Osteoblast (primary cell): ENCODE results near the gene ZMIZ1. TPM values are rescaled to one million over a fixed set of nuclear protein-coding genes. Genes with fewer than 3 reads are reported as not detected.

Experiments
- DNase-seq: peaks from one replicate; pipeline ENCODE4 v3.0.0; 2011; ENCODE audit warnings: low spot score, mixed read lengths; ENCODE audit not compliant: insufficient read length; ENCODE audit errors: missing footprints
- H2AFZ ChIP-seq: 2 replicates; pipeline ENCODE4 v1.6.0; 2011; ENCODE audit warnings: mild to moderate bottlenecking, low read length
- H3K27ac ChIP-seq: 2 replicates; pipeline ENCODE4 v1.5.1; 2011; ENCODE audit warnings: mild to moderate bottlenecking, low read depth, low read length, moderate library complexity
- H3K27me3 ChIP-seq: 2 replicates; pipeline ENCODE4 v1.6.0; 2012; ENCODE audit warnings: mild to moderate bottlenecking, control low read depth, inconsistent platforms, low read length, moderate library complexity; ENCODE audit not compliant: insufficient read depth
- H3K36me3 ChIP-seq: 2 replicates; pipeline ENCODE4 v1.5.1; 2011; ENCODE audit warnings: mild to moderate bottlenecking, low read length, control low read depth, moderate library complexity; ENCODE audit not compliant: insufficient read depth
- H3K4me1 ChIP-seq: 2 replicates; pipeline ENCODE4 v1.5.1; 2011; ENCODE audit warnings: mild to moderate bottlenecking, low read length, control low read depth, moderate library complexity; ENCODE audit not compliant: insufficient read depth
- H3K4me2 ChIP-seq: 2 replicates; pipeline ENCODE4 v1.6.0; 2011; ENCODE audit warnings: mild to moderate bottlenecking, low read length; ENCODE audit not compliant: insufficient read depth
- H3K4me3 ChIP-seq: fragments of 200-600 bp; sonication (generic); 3 replicates; pipeline ENCODE4 v1.5.1; 2012; ENCODE audit warnings: mild to moderate bottlenecking, low read length, inconsistent platforms; ENCODE audit not compliant: insufficient read depth
- H3K79me2 ChIP-seq: 2 replicates; pipeline ENCODE4 v1.6.0; 2012; ENCODE audit warnings: mild to moderate bottlenecking, low read length, control low read depth, inconsistent platforms; ENCODE audit not compliant: insufficient read depth
- H3K9me3 ChIP-seq: 2 replicates; pipeline ENCODE4 v1.5.1; 2011; ENCODE audit warnings: low read depth, low read length, control low read depth
- H4K20me1 ChIP-seq: 2 replicates; pipeline ENCODE4 v1.6.0; 2012; ENCODE audit warnings: mild to moderate bottlenecking, low read length, control low read depth; ENCODE audit not compliant: insufficient read depth
- total RNA-seq: library from RNA; depleted of rRNA; stranded (reverse); fragments of >200 nt; gene quantifications from 2 replicates; pipeline ENCODE4 v1.2.3, GENCODE V29; 2012
- TF ChIP-seq, protein P1 (sequence below): IDR thresholded peaks from 2 replicates; pipeline ENCODE4 v1.5.1; 2011; ENCODE audit warnings: mild to moderate bottlenecking, low read depth, low read length, moderate library complexity; ENCODE audit errors: extremely low read depth

Gene ZMIZ1
- total RNA-seq, 1 donor: 40.9 TPM

DNA sequence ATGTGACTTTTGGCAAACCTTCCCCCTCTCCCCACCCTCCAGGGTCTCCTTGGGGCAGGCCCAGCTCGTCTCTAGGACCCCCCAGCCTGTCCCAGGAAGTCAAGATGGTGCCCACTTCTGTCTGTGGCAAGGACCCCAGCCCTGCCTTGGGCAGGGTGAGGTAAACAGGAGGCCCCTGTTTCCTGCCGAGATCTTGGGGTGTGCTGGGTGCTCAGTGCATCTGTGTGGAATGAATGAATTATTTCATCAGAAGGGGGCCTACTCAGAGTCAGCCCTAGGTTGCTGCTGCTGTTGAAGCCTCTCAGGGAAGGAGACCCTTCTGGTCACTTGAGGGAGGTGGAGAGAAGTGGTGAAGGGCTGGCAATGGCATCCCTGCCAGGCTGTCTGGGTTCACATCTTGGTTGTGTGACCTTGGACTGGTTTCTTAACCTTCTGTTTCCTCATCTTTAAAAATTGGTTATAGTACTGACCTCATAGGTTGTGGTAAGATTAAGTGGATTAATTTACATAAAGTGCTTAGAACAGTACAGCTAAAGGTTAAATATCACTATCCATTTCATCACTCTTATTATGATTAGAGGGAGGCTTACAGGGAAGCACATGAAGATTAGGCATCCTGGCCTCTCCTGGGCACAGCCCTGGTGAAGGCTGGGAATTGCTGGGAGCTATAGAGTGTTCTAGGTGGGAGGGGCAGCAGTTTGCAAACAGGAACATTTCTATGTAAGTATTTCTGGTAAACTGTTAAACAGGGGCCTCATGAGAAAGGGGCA, 67.7 kb downstream of the ZMIZ1 start:
- H3K36me3 ChIP-seq: peaks cover 39% of the 10 kb centered on the region

DNA sequence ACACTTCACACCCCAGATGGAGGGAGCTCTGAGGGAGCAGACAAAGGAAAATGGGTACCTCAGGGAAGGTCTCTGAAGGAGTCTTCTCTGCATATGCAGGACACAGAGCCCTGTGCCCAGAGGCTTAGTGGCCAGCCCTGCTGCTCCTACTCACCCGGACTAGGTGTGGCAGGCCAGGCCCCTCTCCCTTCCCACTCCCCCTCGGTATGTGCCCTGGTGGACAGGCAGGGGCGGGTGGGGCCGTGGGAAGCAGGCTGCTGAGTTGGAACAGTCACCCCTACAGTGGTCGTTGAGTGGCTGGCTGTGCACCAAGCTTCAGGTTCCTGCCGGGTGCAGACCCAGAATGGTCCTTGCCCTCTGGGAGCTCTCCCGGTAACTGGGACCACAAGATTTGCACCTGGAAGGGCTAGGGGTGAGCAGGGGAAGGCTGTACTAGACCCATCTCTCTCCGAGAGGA, 68.6 kb downstream of the ZMIZ1 start:
- peaks cover 16% of the 10 kb centered on the region for H4K20me1 ChIP-seq
- no peaks in the 10 kb centered on the region for H3K9me3 ChIP-seq
- H2AFZ ChIP-seq: no peak overlapping the region
- no peak for DNase-seq
- H3K79me2 ChIP-seq: peaks cover 86% of the 10 kb centered on the region
- TF ChIP-seq, protein P1, sequence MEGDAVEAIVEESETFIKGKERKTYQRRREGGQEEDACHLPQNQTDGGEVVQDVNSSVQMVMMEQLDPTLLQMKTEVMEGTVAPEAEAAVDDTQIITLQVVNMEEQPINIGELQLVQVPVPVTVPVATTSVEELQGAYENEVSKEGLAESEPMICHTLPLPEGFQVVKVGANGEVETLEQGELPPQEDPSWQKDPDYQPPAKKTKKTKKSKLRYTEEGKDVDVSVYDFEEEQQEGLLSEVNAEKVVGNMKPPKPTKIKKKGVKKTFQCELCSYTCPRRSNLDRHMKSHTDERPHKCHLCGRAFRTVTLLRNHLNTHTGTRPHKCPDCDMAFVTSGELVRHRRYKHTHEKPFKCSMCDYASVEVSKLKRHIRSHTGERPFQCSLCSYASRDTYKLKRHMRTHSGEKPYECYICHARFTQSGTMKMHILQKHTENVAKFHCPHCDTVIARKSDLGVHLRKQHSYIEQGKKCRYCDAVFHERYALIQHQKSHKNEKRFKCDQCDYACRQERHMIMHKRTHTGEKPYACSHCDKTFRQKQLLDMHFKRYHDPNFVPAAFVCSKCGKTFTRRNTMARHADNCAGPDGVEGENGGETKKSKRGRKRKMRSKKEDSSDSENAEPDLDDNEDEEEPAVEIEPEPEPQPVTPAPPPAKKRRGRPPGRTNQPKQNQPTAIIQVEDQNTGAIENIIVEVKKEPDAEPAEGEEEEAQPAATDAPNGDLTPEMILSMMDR: no peak
- H3K4me3 ChIP-seq: no peak overlapping the region
- H3K27me3 ChIP-seq: no peaks in the 10 kb centered on the region
- peaks cover 30% of the 10 kb centered on the region for H3K36me3 ChIP-seq
- peak overlapping the region; percentile 12 for H3K4me2 ChIP-seq
- peaks cover 64% of the 10 kb centered on the region for H3K4me1 ChIP-seq
- peak overlapping the region; percentile 96 for H3K27ac ChIP-seq

More for the DNA sequence above, 67.7 kb downstream of the ZMIZ1 start:
- Histone ChIP-seq H3K4me2 (no peak overlapping the region), H3K4me3 (no peak overlapping the region), H3K79me2 (peaks cover 91% of the 10 kb centered on the region), H3K27ac (peak overlapping the region; percentile 96), H3K4me1 (peaks cover 55% of the 10 kb centered on the region), H3K27me3 (no peaks in the 10 kb centered on the region), H3K9me3 (no peaks in the 10 kb centered on the region), H4K20me1 (peaks cover 14% of the 10 kb centered on the region), H2AFZ (no peak overlapping the region)
- TF ChIP-seq, protein P1: no peak
- DNase-seq: no peak

DNA sequence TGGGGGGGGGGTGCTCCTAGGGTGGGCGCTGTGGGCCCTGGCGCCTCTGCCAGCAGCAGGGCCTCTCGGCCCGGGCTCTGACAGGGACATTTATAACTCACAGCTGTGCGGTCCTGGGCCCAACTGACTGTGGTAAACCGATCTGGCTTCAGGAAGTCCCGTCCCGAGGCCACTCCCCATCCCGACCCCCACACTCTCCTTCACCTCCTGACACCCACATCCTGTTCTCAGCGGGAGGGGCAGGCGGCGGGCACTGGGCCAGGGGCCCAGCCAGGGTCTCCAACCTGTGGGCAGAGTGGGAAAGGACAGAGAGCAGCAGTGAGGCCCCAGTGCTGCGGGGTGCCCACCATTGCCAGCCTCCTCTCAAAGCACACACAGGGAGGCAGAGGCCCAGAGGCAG, 69.1 kb downstream of the ZMIZ1 start:
- H3K27ac ChIP-seq: peak overlapping the region; percentile 96
- H3K4me3 ChIP-seq: no peak overlapping the region
- H4K20me1 ChIP-seq: peaks cover 16% of the 10 kb centered on the region
- peaks cover 86% of the 10 kb centered on the region for H3K79me2 ChIP-seq
- TF ChIP-seq, protein P1: no peak
- H2AFZ ChIP-seq: no peak overlapping the region
- no peak for DNase-seq
- H3K4me2 ChIP-seq: no peak overlapping the region
- H3K36me3 ChIP-seq: peaks cover 35% of the 10 kb centered on the region
- H3K9me3 ChIP-seq: no peaks in the 10 kb centered on the region
- H3K27me3 ChIP-seq: no peaks in the 10 kb centered on the region
- H3K4me1 ChIP-seq: peaks cover 65% of the 10 kb centered on the region

DNA sequence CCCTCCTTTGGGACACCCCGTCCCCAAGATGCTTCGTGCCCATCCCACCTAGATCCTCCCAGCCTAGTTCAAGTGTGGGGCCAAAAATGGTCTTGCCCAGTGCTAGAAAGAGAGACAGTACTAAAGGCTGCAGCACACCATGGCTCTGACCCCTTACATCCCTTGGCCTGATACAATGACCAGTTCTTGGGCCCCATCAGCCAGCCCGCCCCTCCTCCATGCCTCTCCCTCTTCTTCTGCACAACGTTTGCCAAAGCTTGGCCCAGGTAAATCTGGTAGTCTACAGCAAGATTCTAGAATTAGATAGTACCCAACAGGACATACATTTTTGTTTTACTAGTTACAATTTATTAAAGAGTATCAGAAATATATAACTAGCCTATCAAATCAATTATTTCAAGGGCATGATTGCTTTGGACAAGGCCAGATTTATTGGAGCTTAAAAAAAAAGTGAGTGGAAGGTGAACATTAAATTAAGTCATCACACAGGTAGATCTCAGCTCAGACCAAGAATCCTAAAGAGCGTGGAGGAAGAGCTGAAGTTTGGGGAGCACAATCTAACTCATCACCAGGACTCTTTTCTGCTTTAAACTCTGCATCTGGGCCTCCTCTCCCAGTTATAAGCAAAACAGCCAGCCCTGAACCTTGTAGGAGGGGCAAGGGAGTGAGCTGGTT, 69.8 kb downstream of the ZMIZ1 start:
- H3K4me2 ChIP-seq: peak overlapping the region; percentile 27
- H4K20me1 ChIP-seq: peaks cover 10% of the 10 kb centered on the region
- DNase-seq: no peak
- peaks cover 65% of the 10 kb centered on the region for H3K4me1 ChIP-seq
- TF ChIP-seq, protein P1: no peak
- peaks cover 86% of the 10 kb centered on the region for H3K79me2 ChIP-seq
- H3K27ac ChIP-seq: peak overlapping the region; percentile 96
- peaks cover 33% of the 10 kb centered on the region for H3K36me3 ChIP-seq
- H2AFZ ChIP-seq: no peak overlapping the region
- H3K27me3 ChIP-seq: no peaks in the 10 kb centered on the region
- H3K4me3 ChIP-seq: no peak overlapping the region
- no peaks in the 10 kb centered on the region for H3K9me3 ChIP-seq
